SHP77 treated with DMSO at 0.1 percent for 48 hours (cell line): ENCODE measurements around the gene WNT3A.

Experiments
- DNase-seq: peaks from one replicate; lab custom pipeline; 2025; lab: John Stamatoyannopoulos, UW

Gene WNT3A

DNA sequence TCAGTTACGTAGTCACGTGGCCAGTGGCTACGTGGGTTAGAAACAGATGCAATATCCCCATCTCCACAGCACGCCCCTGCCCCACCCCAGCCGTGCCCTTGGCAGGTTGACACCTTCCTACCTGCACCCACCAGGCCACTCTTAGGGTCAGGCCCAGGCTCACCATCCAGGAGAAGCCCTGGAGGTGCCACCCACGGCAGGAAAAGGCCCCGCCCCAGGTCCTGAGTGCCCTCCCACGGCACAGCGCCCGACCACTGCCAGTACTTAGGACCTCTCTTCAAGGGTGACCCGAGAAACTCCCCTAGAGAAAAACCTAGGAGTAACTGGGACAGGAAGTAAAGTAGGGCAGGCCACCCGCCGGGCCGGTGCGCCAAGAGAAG, 94.8 kb downstream of the WNT3A start:
- no peak for DNase-seq

DNA sequence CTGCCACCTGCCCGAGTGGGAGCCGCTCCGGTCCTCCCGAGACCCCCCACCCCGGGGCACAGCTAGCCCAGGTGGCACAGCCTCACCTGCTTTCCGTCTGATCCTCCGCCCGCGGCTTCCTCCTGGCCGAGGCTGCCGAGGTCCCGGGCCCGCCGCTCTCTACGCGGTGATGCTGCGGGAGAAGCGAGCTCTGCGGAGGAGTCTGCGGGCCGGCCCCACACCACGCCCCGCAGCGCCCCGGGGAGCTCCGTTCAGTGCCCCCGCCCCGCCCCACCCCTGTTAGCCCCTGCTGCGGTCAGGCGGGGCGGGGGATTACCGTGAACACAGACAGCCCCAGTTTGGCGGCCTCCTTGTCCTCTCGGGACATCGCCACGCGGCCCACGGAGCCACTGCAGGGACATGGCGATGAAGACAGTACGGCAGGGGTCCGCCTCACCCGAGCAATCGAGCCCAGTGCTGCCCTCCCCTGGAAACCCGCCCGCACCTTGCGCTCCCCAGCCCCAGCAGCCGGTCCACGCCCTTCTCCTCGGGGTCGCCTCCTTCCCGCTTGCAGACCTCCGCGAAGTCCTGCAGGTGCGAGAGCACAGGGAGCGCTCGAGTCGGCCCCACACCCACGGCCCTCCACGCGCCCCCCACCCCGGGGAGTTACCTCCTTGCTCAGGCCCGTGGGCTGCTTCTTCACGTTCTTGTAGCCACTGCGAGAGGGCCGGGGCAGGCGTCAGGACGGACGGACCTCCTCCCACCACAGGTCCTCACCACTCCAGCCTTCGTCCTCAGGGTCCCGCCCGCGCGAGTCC, 95.4 kb downstream of the WNT3A start:
- peak; percentile 9 for DNase-seq

DNA sequence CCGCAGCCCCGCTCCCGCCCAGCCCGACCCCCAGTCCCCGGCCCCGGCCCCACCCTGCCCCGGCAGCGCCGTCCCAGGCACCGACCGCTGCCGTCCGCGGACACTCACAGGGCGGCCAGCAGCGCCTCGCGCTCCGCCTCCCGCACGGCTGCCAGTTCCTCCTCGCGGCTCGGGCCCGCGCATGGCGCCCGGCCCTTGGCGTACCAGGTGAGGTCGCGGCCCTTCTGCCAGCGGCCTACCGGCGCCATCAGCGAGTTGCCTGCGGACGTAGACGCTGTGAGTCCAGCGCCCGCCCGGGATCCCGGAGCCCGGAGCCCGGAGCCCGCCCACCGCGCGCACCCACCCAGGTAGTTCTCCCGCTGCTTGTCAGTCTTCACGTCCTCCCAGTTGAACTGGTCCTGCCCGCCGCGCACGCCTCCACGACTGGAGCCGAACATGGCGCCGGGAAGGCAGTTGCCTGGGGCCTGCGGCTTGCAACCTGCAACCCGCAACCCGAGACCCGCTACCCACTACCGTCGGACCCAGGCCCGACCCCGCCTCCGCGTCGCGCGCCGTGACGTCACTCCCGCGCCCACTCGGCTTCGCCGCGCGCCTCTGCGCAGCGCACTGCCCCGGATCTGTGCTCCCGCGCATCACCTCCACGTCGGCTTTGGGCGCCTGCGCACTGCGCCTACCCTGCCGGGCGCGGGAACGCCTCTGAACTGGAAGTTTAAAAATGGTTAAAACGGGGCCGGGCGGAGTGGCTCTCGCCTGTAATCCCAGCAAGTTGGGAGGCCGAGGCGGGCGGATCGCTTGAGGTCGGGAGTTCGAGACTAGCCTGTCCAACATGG, 96.2 kb downstream of the WNT3A start, which contains the start of gene C1orf35:
Gene C1orf35 (minus strand): TSS at position 535 of the 830 bp plus-strand sequence. CDS start 98 bp downstream, at position 437.
- peak; percentile 86 for DNase-seq

DNA sequence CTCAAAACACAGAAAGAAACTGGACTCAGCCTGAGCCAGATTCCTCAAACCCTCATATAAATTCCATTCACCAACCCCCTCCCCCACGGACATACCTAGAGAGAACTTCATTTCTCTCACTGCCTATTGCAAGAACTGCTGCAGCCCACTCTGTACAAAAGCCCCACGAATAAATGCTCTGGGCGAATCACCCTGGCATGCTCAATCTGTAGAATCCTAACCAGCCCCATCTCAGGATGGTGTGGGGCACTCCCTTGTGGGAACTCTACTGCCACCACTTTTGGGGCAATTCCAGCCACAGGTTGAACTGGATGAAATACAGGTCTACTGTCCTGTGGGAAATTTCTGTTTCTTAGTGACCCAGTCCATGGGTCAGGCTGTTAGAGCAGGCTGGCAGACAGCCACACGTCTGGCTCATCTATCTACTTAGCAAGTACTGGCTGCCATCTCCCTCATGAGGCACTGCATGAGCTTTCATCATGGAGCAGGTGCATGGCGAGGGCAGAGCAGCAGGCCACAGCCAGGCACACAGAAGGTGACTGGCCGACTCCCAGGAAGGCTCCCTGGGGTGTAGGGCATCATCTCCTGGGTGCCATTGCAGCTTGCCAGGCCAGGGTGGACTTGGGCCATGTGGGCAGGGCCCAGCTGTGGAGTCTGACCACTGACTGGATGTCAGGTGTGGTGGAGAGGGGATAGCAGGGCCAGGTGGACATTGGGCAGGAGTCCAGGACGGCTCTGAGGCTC, 97.9 kb downstream of the WNT3A start:
- DNase-seq, result no peak

DNA sequence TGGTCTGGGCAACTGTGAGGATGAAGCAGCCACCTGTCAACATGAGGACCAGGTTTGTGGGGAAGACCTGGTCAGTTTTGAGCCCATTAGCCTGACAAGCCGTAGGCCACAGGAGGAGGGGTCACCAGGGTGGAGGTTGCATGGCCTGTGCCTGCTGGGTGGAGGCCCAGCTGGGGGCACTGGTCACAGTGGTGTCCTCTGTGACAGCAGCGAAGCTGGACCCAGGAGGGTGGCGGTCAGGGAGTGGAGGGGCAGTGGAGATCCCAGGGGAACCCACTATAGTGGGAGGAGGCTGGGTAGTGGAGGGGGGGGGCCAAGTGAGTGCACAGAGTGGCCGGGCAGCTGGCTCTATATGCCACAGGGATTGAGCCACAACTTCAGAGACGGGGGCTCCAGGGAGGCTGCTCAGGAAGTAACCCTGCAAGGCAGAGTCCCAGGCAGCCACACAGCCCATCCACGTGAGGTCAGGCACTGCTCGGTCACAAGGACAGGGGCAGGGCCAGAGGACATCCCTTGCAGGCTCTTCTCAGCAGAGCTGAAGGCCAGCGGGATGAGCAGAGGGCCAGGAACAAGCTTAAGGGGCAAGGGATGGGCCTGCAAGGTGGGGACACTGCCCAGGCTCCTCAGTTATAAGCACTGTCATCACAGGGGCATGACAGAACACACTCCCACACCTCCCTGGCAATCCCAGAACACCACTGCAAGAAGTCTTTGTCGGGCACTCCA, 98.6 kb downstream of the WNT3A start:
- no peak for DNase-seq

DNA sequence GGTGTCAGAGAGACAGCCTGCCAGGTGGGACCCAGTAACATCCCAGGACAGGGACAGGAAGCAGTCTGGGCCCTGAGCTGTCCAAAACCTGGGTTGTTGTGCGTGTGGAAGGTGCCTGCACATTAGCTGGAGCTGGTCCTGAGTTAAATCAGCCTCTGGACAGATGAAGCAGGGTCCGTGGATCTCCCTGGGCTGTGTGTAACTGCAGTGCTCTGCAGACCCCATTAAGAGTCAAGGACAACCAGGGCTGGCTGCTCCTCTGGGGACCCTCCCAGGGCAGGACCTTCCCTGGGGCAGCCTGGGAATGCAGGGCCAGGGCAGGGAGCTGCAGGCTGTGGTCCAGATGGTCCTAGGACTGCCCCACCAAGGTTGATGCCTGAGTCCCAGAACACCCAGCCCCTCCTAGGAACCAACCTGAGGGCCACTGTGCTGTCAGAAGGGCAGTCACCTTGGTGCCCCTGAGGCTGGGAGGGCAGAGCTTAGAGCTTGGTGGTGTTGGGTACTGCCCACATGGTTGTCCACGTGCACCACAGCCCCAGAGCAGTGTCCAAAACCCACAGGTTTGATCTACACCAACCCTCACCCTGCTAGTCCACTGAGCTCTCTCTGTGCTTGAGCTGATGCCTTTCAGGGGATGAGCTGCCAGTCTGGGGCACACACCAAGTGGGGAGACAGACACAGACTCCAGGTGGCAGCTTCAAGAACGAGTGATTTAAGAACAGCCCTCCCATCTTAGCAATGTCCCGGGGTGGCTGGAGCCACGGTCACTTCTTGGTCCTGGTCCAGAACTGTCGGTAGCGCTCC, 99.4 kb downstream of the WNT3A start:
- no peak for DNase-seq

DNA sequence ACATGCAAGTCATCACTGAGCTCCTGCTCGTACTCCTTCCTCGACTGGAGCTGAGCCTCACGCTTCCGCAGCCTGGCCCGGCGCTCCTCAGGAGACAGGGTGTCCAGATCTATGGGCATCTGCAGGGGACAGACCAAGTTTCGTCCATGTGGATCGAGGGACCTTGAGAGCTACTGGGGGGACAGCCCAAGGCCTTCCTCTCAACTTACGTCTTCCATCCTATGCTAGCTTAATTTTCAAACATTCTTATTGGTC, 99.9 kb downstream of the WNT3A start:
- DNase-seq, result no peak

DNA sequence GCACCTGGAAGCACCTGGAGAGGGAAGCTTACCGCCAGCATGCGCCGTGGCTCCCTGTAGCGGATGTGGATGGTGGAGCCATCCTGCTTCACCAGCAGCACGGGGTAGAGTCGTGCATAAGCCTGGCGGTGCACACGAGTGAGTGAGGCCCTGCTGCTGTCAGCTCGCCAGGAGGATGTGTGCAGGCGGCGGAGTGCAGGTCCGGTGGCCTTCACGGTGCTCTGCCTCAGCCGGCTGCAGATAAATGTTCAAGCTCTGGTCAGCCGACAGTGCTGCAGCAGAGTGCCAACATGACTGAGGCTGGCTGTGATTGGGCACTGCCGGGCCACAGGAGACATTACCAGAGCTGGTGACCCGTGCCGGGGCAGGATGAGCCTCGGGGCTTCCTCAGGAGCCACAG, 100.8 kb downstream of the WNT3A start:
- DNase-seq, result no peak

DNA sequence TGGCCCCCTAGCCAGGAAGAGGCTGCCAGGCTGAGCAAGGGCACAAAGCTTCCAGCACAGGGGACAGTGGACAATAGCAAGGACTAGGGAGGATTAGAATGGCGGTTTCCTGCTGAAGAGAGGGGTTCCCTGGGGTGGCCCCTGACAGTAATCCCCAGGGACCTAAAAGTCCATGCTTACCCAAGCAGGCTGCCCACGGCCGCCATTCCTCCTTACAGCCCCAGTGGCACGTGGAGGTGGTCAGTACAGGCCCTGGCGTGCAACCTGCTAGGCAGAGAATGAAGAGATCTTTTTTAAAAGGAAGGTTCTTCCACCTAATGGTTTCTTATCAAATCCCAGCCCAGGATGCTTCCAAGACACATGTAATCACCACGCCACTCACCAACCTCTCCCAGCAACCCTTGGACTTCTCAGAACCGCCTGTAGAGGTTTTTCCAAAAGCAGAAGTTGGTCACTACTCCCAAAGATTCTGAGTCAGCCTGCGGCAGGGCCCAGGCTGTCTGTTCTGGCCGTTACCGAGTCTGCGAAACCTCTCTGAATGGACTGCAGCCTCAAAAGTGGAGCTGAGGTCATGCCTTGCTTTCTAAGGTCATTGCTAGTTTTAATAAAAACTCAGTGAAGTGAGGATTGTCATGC, 101.4 kb downstream of the WNT3A start:
- no peak for DNase-seq

DNA sequence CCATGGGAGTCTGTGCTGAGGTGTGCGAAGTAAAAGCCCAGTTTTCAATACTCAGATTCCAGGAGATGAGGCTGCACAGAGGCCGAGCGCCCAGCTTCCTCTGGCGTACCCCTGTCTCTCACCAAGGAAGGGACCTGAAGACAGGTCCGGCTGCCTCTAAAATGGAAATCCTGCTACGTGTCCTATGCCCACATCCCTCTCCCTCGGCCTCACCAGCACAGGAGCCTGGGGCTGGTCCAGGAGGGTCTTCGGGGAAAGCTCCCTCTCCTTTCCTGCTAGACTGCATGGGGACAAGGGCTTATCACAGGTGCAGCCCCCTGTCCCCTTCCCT, 101.9 kb downstream of the WNT3A start:
- no peak for DNase-seq

DNA sequence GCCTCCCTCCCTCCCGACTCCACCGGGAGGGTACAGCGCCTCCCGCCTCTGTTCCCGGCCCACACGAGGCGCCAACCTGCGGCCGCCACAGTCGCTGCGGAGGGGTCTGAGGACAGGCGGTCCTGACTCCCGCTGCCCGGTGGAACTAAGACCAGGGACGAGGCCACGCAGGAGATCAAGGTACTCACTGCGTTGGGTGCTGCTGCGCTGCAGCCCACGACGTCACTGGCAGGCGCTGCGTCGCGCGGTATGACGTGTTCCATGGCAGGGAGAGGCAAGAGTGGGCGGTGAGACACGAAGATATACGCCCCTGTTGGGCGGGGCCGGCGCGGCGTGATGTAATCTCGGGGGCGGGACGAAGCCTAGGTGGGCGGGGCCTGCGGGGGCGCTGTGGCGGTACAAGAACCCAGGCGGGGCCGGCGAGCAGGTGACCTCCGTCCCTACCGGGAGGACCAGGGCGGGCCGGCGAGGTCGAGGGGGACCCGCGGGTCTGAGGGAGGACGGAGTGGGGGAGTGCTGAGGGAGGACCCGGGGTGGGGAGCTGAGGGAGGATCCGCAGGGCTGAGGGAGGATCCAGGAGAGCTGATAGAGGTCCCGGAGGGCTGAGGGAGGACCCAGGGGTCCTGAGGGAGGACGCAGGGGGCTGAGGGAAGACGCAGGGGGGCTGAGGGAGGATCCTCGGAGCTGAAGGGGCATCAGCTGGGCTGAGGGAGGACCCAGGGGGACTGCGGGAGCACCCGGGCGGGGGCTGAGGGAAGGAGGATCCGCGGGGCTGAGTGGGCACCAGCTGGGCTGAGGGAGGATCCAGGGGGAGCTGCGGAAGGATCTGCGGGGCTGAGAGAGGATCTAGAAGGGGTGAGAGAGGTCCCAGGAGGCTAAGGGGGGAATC, 102.5 kb downstream of the WNT3A start, which contains the start of gene MRPL55:
Gene MRPL55 (minus strand): TSS at position 227 of the 889 bp plus-strand sequence. CDS start 1,039 bp downstream, outside the sequence.
- peak; percentile 88 for DNase-seq

DNA sequence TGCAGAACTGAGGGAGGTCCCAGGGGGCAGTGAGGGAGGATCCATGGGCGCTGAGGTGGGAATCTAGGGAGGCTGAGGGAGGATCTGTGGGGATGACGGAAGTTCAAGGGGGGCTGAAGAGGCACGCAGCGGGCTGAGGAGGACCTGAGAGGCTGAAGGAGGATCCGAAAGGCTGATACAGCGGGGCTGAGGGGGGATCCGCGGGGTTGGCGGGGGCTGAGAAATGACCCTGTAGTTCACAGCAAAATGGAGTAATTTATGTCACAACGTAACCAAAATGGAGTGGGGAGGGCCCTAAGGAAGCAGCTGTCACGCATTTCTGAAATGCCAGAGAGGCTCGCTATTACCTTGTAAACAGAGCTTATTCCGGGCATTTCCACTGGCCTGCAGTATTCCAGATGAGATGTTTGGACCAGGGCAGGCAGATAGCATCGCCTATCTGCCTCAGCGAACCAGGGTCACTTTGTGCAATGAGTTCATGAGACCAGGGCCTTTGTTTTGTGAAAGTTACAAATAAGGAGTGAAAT, 103.2 kb downstream of the WNT3A start:
- no peak for DNase-seq

DNA sequence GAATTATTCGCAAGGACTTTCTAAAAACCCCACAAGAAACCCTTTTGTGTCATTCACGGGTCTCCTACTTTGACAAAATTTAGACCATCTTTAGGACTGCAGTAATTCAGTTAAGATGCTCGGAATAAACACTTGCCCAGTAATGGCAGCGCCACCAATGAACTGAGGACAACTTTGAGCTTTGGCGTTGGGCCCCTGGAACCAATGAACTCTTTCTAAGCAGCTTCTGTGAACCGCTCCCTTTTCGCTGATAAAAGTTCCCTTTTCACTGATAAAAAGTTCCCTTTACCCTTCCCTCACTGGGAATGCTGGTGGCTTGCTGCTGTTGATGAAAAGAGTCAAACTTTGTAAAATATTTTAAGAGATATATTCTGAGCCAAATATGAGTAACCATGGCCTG, 103.8 kb downstream of the WNT3A start:
- no peak for DNase-seq
